Epithelial cell of esophagus (primary cell): Measurements from ENCODE around the gene UMAD1.

ENCODE experiments used
- DNase-seq: peaks from one replicate; pipeline ENCODE4 v3.0.0; 2010; ENCODE audit warnings: low read depth
- H3K4me3 ChIP-seq: 2 replicates; pipeline ENCODE4 v1.5.1; 2011; ENCODE audit warnings: mild to moderate bottlenecking, low read length, control low read depth
- CTCF ChIP-seq: IDR thresholded peaks from 2 replicates; pipeline ENCODE4 v1.5.1; 2011; ENCODE audit warnings: low read depth, mild to moderate bottlenecking, low read length, control low read depth, inconsistent platforms; ENCODE audit not compliant: insufficient read depth; ENCODE audit errors: missing control alignments

Gene UMAD1

GRCh38 chr7:7703427-7703826 is 62.9 kb downstream of the UMAD1 start:
- no peak overlapping the region for H3K4me3 ChIP-seq
- TF ChIP-seq CTCF: no peak
- DNase-seq: no peak

- no peak overlapping the region for H3K4me3 ChIP-seq
- DNase-seq: peak; percentile 92
- no peak for TF ChIP-seq CTCF
These were observed 64.3 kb downstream of the UMAD1 start for GRCh38 chr7:7704867-7705266.

GRCh38 chr7:7705318-7705717 is 64.8 kb downstream of the UMAD1 start:
- no peak for TF ChIP-seq CTCF
- peak; percentile 49 for DNase-seq
- H3K4me3 ChIP-seq: no peak overlapping the region

GRCh38 chr7:7706101-7706511 is 65.6 kb downstream of the UMAD1 start:
- no peak for TF ChIP-seq CTCF
- no peak overlapping the region for H3K4me3 ChIP-seq
- DNase-seq: no peak

- no peak for TF ChIP-seq CTCF
- DNase-seq: no peak
- no peak overlapping the region for H3K4me3 ChIP-seq
These were observed 66.1 kb downstream of the UMAD1 start for GRCh38 chr7:7706556-7707172.

GRCh38 chr7:7707246-7707645 is 66.7 kb downstream of the UMAD1 start:
- no peak for TF ChIP-seq CTCF
- no peak for DNase-seq
- no peak overlapping the region for H3K4me3 ChIP-seq

- TF ChIP-seq CTCF: no peak
- DNase-seq: peak; percentile 57
- H3K4me3 ChIP-seq: no peak overlapping the region
These were observed 67.3 kb downstream of the UMAD1 start for GRCh38 chr7:7707806-7708205.
